GM13977 (cell line): ENCODE results near the gene BTBD16.

Source experiments
- DNase-seq: peaks from one replicate; pipeline ENCODE4 v3.0.0; 2012; ENCODE audit warnings: low spot score
- in situ Hi-C: fragments of 300-500 bp; cut with MboI; formaldehyde crosslinking; loops from one replicate; pipeline ENCODE4 v1.12.0; 2022; ENCODE audit warnings: low sequenced_read_pairs, low pct_unique_long_range_greater_than_20kb, mixed read lengths, inconsistent platforms; ENCODE audit not compliant: unreplicated experiment
- TF ChIP-seq, protein P1 (sequence below): IDR thresholded peaks from 2 replicates; pipeline ENCODE4 v1.5.1; 2012; ENCODE audit warnings: mild to moderate bottlenecking, control low read depth; ENCODE audit not compliant: insufficient read depth; ENCODE audit errors: extremely low read depth, missing control alignments

BTBD16 gene

DNA sequence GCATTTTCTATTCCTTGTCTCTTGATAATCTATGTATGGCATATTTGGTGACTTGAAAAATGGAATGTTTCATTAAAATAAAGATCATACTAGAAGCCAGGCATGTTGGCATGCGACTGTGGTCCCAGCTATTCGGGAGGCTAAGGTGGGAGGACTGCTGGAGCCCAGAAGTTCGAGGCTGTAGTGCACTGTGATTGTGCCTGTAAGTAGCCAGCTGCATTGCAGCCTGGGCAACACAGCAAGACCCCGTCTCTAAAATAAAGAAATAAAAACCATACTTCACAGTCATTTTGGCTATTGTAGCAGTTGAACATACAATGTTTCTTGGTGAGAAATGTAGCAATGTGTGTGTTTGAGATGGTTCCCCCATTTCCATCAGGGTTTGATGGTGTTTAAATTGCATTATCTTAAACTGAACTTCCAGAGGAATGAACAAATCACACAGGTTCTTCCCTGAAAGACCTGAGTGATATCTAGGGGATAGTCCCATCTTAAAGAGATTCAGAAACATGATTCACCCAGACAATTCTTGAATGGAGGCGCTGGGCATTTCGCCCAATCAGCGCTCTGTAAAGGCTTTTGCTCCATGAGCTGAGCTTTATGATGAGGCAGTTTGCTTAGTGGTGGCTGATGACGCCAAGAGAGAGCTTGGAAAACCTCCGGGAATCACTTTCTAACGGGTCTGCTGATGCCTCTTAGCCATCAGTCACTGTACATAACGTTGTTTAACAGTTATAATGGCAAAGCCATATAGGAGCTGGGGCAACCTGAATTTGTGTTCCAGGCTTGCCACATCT, 19.4 kb upstream of the BTBD16 start:
- in situ Hi-C loops: no loop called here
- DNase-seq: no peak
- TF ChIP-seq, protein P1, sequence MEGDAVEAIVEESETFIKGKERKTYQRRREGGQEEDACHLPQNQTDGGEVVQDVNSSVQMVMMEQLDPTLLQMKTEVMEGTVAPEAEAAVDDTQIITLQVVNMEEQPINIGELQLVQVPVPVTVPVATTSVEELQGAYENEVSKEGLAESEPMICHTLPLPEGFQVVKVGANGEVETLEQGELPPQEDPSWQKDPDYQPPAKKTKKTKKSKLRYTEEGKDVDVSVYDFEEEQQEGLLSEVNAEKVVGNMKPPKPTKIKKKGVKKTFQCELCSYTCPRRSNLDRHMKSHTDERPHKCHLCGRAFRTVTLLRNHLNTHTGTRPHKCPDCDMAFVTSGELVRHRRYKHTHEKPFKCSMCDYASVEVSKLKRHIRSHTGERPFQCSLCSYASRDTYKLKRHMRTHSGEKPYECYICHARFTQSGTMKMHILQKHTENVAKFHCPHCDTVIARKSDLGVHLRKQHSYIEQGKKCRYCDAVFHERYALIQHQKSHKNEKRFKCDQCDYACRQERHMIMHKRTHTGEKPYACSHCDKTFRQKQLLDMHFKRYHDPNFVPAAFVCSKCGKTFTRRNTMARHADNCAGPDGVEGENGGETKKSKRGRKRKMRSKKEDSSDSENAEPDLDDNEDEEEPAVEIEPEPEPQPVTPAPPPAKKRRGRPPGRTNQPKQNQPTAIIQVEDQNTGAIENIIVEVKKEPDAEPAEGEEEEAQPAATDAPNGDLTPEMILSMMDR: no peak

DNA sequence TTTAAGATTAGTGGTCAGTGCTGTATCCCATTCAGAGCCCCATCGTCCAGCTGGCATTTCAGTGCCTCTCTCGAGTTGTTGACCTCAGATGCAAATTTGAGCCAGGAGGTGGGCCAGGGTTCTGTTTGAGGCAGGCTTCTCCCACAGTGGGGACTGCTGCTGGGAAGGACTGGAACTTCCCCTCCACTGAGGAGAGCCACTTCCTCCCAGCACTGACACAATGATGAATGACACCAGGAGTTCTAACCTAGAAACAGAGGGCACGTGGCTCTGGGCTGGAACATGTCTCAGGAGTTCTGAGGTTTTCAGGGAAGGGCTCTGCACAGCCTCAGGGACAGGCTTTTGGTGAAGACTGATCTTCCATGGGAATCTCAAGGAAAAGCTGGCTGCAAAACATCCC, 18.3 kb upstream of the BTBD16 start:
- no peak for DNase-seq
- in situ Hi-C loops: no loop called here
- TF ChIP-seq, protein P1: no peak

DNA sequence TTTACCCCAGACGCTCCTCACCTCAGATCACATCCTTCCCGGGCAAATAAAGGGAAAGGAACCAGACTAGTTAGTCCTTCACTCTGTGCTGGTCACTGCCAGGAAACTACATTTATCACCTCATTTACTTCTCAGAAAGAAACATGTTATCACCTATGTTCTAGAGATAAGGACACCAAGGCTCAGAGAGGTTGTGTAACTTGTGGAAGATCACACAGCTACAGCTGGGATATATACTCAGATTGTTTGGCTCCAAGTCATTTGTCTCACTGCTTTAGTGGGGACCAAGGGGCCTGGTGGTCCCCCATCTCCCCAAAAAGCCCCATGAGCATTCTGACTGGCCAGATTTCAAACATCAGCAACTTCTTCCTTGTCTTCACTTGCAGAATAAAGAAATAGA, 17.5 kb upstream of the BTBD16 start:
- in situ Hi-C loops: no loop called here

DNA sequence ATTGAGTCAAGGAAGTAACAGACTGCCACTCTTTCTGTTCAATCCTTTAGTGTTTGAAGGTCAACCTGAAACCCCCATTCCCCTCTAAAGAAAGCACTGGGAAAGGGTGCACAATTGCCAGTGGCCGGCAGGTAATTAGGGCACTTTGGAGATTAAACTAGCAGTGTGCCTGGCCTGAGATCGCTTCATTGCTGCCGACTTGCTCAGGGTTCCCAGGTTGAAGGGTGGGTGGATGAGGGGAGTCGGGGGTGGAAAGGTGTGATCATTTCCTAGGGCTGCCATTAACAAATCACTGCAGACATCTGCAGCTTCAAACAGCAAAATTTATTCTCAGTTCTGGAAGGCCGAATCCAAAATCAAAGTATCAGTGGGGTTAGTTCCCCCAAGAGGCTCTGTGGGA, 16.3 kb upstream of the BTBD16 start:
- TF ChIP-seq, protein P1: no peak
- in situ Hi-C loops: no loop called here
- DNase-seq: no peak

More for the DNA sequence above, 17.5 kb upstream of the BTBD16 start:
- TF ChIP-seq, protein P1: no peak
- no peak for DNase-seq

DNA sequence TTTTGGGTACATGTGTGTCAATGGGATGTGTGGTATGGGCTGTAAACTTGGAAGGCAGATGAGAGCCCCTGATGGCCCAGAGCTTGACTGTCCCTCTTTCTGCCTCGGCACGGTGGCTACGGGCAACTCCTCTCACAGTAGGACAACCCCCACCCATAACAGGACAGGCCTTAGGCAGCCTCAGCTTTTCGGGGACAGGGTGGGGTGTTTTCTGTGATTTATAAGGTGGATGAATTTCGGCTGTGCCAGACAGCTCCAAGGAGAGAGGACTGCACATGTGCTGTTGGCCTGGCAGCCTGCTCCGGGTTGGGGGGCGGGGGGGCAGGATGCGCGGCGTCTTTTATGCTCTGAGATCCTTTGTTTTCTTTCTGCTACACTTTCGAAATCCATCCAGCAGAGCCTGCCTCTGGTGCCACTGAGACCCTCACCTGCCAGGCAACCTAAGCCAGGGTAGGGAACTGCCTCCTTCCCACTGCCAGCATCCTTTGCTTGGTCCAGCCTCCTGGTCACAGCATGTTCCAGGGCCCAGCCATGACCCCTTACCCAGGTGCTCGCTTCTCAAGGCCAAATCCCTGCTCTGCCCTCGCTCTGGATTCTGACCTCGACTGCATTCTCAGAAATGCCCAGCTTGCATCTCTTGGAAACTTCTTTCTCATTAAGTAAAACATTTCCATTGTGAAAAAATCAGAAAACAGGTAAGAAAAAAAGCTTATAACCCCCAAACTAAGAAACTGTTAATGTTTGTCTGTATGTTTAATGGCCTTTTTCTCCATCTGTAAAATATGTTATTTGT, 15.4 kb upstream of the BTBD16 start:
- DNase-seq: no peak
- in situ Hi-C loops: no loop called here
- TF ChIP-seq, protein P1: no peak

DNA sequence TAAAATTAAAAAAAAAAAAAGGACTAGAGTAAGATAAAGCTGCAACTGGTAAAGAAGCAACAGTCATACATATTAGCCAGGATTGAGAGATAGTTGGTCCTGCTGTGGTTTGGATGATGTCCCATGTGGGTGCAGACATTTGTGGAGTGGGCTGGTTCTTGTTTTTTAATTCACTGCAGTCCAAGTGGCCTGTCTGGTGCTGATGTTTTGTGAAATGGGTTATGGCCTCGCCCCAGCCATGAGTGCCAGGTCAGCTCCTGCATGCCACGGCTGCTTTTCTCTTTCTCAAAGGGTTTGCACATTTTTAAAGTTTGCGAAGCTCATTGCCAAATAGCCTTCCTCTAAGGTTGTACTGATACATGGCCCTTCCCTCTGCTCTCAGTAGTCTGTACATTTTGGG, 14.1 kb upstream of the BTBD16 start:
- in situ Hi-C loops: no loop called here
- TF ChIP-seq, protein P1: no peak
- no peak for DNase-seq
